Stimulated activated CD4-positive, alpha-beta T cell treated with anti-CD3 and anti-CD28 coated beads, TNF-alpha, amount 100 ng/mL, for 1 hour (primary cell): ENCODE results near the gene DRD2.

Experiments
- DNase-seq, 3 donors: peaks; one replicate each; pipeline ENCODE4 v3.0.0-alpha.2; 2020; ENCODE audit warnings: low read depth in 3 of 3, low spot score in 1 of 3

DRD2 gene

DNA sequence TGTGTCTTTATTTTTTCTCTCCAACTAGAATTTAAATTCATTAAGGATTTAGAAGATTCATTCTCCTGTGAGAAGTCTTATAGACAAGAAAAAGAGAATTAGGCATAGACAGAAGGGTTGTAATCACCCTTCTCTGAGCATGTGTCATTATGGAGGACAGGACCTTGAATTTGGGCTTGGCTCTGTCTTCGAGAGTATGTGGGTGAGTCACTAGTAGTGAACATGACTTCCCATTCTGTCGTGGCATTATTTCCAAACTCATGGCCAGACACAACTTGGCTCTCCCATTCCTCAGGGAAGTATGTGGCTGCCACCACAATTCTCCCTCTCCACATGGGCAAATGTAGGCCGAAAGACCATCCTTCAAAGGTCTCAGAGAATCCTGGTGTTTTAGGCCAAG, 101.9 kb downstream of the DRD2 start:
- DNase-seq: no peak

DNA sequence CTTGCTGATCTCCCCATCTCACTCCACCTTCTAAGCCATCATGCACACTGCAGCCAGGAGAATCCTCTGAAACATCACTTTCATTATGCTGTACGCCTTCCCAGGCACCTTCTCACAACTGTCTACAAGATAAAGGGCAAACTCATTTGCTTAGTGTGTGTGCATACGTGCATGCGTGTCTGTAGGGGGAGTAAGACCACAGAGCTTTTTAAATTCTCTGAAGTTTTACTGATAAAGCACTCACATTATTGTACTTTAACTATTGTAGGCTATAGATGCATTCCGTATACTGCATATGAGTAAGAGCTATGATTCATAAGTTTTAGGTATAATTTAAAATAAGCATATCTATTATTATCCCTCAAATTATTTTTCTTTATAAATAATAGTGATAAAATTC, 102.9 kb downstream of the DRD2 start:
- no peak for DNase-seq

DNA sequence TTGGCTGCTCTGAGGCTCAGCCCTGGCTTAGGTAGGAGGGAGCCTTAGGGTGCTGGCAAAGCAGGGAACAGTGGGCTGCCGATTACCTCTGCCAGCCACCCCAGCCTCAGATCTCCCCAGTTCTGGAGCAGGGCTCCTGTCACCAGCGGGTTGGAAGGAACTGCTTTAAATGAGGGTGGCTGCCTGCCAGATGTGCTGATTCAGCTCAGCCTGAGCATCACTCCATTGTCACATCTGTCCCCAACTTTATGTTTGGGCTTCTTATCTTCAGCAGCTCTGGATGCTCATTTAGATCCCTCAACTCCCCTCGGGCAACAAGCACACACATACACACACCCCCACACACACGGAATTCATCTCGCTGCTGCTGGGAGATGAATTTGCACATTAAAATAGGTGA, 104.6 kb downstream of the DRD2 start:
- DNase-seq: no peak

DNA sequence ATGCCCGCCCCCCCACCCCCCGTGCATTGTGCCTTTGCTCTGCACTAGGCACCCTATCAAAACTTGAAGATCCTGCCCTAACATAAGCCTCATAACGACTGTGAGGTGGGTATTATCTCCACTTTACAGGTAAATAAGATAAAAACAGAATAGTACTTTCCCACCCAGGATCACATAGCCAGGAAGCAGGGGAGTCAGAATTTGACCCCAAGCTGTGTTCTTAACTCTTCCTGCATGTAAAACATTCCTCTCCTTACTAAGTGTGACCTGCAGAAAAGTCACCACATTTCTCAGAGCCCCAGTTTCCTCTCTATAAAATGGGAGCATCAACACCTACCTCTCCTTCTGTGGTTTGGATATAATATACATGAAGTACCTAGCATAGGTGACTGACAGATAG, 105.8 kb downstream of the DRD2 start:
- no peak for DNase-seq

DNA sequence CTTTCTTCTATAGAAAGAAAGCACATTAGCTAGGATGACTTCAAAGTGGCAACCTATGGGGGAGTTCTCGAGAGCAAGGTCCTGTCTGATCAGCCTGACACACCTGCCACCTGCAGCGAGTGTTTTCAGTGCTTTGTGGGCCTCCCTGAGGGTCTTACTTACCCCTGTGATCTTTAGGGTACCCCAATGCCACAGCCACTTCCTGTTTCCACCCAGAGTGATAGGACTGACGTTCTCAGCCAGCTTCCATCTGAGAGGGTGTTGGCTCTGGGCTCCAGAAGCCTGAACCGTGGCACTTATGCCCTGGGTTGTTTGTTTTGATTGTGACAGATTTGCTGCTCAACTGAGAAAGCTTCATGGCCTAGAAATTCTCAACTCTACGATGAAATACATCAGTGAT, 109.3 kb downstream of the DRD2 start:
- DNase-seq: no peak

- no peak for DNase-seq
Measured at GRCh38 chr11:113363996-113364641, 111.1 kb downstream of the DRD2 start.

DNA sequence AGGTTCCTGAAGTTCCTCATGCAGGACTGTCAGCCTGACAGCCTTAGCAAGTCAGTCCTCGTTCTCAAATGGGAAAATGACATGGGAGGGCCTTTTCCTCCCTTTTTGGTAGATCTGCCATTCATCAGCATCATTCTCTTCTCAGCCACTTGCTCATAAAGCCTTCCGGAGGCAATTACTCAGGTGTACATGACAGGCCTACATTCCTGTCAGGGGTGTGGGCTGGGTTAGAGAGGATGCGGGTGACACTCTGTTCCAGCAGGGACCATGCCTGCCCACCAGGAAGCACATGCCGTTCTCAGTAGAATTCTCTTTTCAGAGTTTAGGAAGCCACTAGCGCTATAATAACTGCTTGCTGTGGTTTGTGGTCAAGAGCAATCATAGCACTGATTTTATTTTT, 111.8 kb downstream of the DRD2 start:
- no peak for DNase-seq
